ENCODE data around the gene MINAR1.

MINAR1 gene

GRCh38 chr15:79454063-79454462, 21.9 kb downstream of the MINAR1 start:
- Histone ChIP-seq H3F3A (ENCODE audit: insufficient read depth, low read length) (peaks cover 10% of the 10 kb centered on the region), H3K79me2 (ENCODE audit: low read length) (no peaks in the 10 kb centered on the region), H3K9me2 (replicated peaks; ENCODE audit: insufficient read depth, low read length) (no peaks in the 10 kb centered on the region), H3K4me2 (ENCODE audit: low read depth, low read length) (peak overlapping the region; percentile 49; the same call in 1 of the 2 replicates), H3K4me1 (ENCODE audit: low read length) (peaks cover 15% of the 10 kb centered on the region), H2AFZ (ENCODE audit: low read length) (peak overlapping the region; percentile 33; the same call in 1 of the 2 replicates), H4K20me1 (ENCODE audit: insufficient read depth, low read length) (no peaks in the 10 kb centered on the region), H3K36me3 (replicated peaks; ENCODE audit: insufficient read depth, low read length) (no peaks in the 10 kb centered on the region), H3K27ac (ENCODE audit: low read length) (peak overlapping the region; percentile 47; the same call in 1 of the 2 replicates), H3K9me3 (replicated peaks; ENCODE audit: insufficient read depth, low read length) (no peaks in the 10 kb centered on the region), H3K27me3 (replicated peaks; ENCODE audit: insufficient read depth, low read length) (no peaks in the 10 kb centered on the region), H3K4me3 (ENCODE audit: low read length) (no peak overlapping the region), H3K9ac (ENCODE audit: low read length) (no peak overlapping the region)
- TF ChIP-seq EZH2phosphoT487 (IDR thresholded peaks at IDR 0.05; ENCODE audit: low read length) (no peak), EZH2 (optimal IDR thresholded peaks at IDR 0.05; ENCODE audit: low read depth, low read length) (no peak), CTCF (IDR thresholded peaks at IDR 0.05; ENCODE audit: low read length) (no peak)
- no peak for DNase-seq

- Histone ChIP-seq H3F3A (ENCODE audit: insufficient read depth, low read length) (peaks cover 10% of the 10 kb centered on the region), H3K27ac (ENCODE audit: low read length) (no peak overlapping the region), H3K9ac (ENCODE audit: low read length) (no peak overlapping the region), H3K4me2 (ENCODE audit: low read depth, low read length) (no peak overlapping the region), H4K20me1 (ENCODE audit: insufficient read depth, low read length) (no peaks in the 10 kb centered on the region), H2AFZ (ENCODE audit: low read length) (no peak overlapping the region), H3K36me3 (replicated peaks; ENCODE audit: insufficient read depth, low read length) (no peaks in the 10 kb centered on the region), H3K4me1 (ENCODE audit: low read length) (peaks cover 15% of the 10 kb centered on the region), H3K79me2 (ENCODE audit: low read length) (no peaks in the 10 kb centered on the region), H3K4me3 (ENCODE audit: low read length) (no peak overlapping the region), H3K27me3 (replicated peaks; ENCODE audit: insufficient read depth, low read length) (no peaks in the 10 kb centered on the region), H3K9me3 (replicated peaks; ENCODE audit: insufficient read depth, low read length) (no peaks in the 10 kb centered on the region), H3K9me2 (replicated peaks; ENCODE audit: insufficient read depth, low read length) (no peaks in the 10 kb centered on the region)
- DNase-seq = no peak
- TF ChIP-seq EZH2 (optimal IDR thresholded peaks at IDR 0.05; ENCODE audit: low read depth, low read length) = no peak
- TF ChIP-seq EZH2phosphoT487 (IDR thresholded peaks at IDR 0.05; ENCODE audit: low read length) = no peak
- TF ChIP-seq CTCF (IDR thresholded peaks at IDR 0.05; ENCODE audit: low read length) = no peak
These were observed 23.2 kb downstream of the MINAR1 start for GRCh38 chr15:79455361-79455760.

- H3K9me2 ChIP-seq (replicated peaks; ENCODE audit: insufficient read depth, low read length) = no peaks in the 10 kb centered on the region
- no peak overlapping the region for H3K9ac ChIP-seq (ENCODE audit: low read length)
- no peak overlapping the region for H3K4me3 ChIP-seq (ENCODE audit: low read length)
- H3K9me3 ChIP-seq (replicated peaks; ENCODE audit: insufficient read depth, low read length) = no peaks in the 10 kb centered on the region
- peaks cover 10% of the 10 kb centered on the region for H3F3A ChIP-seq (ENCODE audit: insufficient read depth, low read length)
- no peaks in the 10 kb centered on the region for H3K36me3 ChIP-seq (replicated peaks; ENCODE audit: insufficient read depth, low read length)
- no peaks in the 10 kb centered on the region for H4K20me1 ChIP-seq (ENCODE audit: insufficient read depth, low read length)
- peaks cover 15% of the 10 kb centered on the region for H3K4me1 ChIP-seq (ENCODE audit: low read length)
- no peak overlapping the region for H3K27ac ChIP-seq (ENCODE audit: low read length)
- TF ChIP-seq EZH2 (optimal IDR thresholded peaks at IDR 0.05; ENCODE audit: low read depth, low read length) = no peak
- TF ChIP-seq EZH2phosphoT487 (IDR thresholded peaks at IDR 0.05; ENCODE audit: low read length) = no peak
- TF ChIP-seq CTCF (IDR thresholded peaks at IDR 0.05; ENCODE audit: low read length) = no peak
- H3K4me2 ChIP-seq (ENCODE audit: low read depth, low read length) = no peak overlapping the region
- DNase-seq = no peak
- H3K79me2 ChIP-seq (ENCODE audit: low read length) = no peaks in the 10 kb centered on the region
- no peak overlapping the region for H2AFZ ChIP-seq (ENCODE audit: low read length)
- H3K27me3 ChIP-seq (replicated peaks; ENCODE audit: insufficient read depth, low read length) = no peaks in the 10 kb centered on the region
These were observed 23.8 kb downstream of the MINAR1 start for GRCh38 chr15:79455943-79456342.

Data from MM.1S (cell line).